GM10266 (cell line): Measurements from ENCODE around the gene HBA2.
"Not testable (repeated sequence)": the region's sequence is repeated elsewhere in the genome, so short reads cannot be mapped to it uniquely, and the experiment has no call there.

ENCODE experiments used
- DNase-seq: peaks from one replicate; pipeline ENCODE4 v3.0.0; 2012; ENCODE audit errors: extremely low spot score
- TF ChIP-seq, protein P1 (sequence below): IDR thresholded peaks from 2 replicates; pipeline ENCODE4 v1.5.1; 2012; ENCODE audit warnings: mild to moderate bottlenecking, low read depth; ENCODE audit not compliant: control insufficient read depth, insufficient read depth; ENCODE audit errors: missing control alignments

Gene HBA2

DNA sequence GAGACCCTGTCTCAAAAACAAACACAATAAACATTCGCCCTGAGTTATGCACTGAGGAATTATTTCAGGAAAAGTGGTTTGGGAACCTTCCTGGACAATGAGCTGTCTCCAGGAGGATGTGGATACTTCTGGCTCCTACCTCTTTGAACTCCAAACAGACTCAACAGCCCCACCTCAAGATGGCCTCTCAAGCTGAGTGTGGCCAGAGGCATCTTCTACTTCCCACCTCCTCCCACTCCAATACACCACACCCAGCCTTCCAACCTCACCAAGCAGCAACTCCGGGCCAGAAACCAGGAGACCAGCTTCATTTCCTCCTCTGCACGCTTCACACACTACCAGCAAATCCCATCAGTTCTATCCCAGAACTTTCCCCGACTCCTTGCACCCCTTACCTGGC, 19.2 kb downstream of the HBA2 start:
- TF ChIP-seq, protein P1, sequence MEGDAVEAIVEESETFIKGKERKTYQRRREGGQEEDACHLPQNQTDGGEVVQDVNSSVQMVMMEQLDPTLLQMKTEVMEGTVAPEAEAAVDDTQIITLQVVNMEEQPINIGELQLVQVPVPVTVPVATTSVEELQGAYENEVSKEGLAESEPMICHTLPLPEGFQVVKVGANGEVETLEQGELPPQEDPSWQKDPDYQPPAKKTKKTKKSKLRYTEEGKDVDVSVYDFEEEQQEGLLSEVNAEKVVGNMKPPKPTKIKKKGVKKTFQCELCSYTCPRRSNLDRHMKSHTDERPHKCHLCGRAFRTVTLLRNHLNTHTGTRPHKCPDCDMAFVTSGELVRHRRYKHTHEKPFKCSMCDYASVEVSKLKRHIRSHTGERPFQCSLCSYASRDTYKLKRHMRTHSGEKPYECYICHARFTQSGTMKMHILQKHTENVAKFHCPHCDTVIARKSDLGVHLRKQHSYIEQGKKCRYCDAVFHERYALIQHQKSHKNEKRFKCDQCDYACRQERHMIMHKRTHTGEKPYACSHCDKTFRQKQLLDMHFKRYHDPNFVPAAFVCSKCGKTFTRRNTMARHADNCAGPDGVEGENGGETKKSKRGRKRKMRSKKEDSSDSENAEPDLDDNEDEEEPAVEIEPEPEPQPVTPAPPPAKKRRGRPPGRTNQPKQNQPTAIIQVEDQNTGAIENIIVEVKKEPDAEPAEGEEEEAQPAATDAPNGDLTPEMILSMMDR, result no peak
- DNase-seq, result no peak

DNA sequence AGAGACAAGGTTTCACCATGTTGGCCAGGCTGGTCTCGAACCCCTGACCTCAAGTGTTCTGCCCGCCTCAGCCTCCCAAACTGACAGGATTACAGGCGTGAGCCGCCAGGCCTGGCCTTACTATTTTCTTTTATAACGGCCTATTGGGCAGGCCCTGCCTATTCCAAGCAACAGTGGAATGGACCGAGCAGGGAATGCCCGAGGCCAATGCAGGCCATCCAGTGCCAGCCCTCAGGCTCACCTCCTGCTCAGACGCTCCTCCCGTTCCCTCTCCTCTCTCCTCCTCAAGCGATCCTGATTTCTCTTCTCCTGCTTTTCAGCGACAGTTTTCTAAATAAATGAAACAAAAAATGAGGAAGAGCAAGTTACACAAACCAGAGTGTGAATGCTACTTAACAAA, 20.0 kb downstream of the HBA2 start:
- no peak for DNase-seq
- TF ChIP-seq, protein P1, result no peak

DNA sequence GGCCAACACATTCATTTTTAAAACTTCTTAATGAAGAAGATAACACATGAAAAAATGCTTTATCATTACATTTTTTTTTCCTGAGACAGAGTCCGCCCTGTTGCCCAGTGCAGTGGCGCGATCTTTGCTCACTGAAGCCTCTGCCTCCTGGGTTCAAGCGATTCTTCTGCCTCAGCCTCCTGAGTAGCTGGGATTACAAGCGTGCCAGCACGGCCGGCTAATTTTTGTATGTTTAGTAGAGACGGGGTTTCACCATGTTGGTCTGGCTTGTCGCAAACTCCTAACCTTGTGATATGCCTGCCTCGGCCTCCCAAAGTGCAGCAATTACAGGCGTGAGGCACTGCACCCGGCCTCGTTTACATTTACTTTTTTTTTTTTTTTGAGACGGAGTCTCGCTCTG, 20.8 kb downstream of the HBA2 start:
- TF ChIP-seq, protein P1, result no peak
- DNase-seq, result no peak

GRCh38 chr16:194516-194915, 21.8 kb downstream of the HBA2 start:
- TF ChIP-seq, protein P1, result no peak
- no peak for DNase-seq

- DNase-seq, result no peak
- TF ChIP-seq, protein P1, result no peak
Observed at GRCh38 chr16:200388-200787, 27.7 kb downstream of the HBA2 start.

GRCh38 chr16:203246-203645, 30.6 kb downstream of the HBA2 start:
- DNase-seq, result no peak
- TF ChIP-seq, protein P1, result no peak

DNA sequence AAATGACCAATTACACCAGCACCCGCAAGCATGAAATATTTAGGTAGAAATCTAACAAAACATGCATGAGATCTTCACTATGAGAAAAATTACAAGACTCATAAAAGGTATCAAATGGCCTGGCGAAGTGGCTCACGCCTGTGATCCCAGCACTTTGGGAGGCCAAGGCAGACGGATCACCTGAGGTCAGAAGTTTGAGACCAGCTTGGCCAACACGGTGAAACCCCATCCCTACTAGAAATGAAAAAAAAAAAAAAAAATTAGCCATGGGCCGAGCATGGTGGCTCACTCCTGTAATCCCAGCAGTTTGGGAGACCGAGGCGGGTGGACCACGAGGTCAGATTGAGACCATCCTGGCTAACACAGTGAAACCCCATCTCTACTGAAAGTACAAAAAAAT, 31.4 kb downstream of the HBA2 start:
- not testable (repeated sequence) for DNase-seq

DNA sequence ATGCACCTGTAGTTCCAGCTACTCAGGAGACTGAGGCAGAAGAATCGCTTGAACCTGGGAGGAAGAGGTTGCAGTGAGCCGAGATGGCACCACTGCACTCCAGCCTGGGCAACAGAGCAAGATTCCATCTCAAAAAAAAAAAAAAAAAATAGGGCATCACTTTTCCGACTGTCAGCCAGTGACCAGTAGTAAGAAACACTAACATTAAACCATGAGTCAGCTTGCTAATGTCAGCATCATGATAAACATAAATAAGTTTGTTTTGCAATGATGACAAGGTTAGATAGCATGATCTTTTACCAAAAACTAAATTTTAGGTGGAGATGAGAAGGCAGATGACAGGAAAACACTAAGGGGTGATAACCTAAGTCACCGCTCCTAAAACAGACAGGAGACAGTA, 36.7 kb downstream of the HBA2 start:
- not testable (repeated sequence) for DNase-seq

DNA sequence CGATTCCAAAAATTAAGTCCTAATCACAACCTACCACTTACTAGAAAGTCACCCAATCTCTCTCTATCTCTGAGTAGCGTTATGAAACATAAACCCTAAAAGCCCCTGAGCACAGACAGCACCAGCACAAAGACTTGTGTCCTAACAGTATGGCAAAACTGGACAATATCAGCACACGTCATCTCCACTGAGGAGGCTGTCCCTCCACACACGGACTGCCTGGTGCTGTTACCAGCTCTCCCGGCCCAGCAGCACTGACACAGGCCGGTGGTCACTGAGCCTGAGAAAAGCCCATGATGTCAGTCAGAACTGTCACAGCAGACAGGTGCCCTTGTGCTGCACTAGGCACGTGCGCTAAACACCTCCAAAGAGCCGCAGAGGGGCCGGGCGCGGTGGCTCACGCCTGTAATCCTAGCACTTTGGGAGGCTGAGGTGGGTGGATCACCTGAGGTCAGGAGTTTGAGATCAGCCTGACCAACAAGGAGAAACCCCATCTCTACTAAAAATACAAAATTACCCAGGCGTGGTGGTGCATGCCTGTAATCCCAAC, 39.0 kb downstream of the HBA2 start:
- not testable (repeated sequence) for DNase-seq
